Gastrocnemius medialis (tissue), 4 donors: ENCODE data around the gene AANAT. TPM values are rescaled to one million over a fixed set of nuclear protein-coding genes. Genes with fewer than 3 reads are reported as not detected.

Experiments used
- ATAC-seq, 2 donors: fragments of 150-250 bp; one replicate each; pipeline ENCODE4 v1.9.1; 2016
- DNase-seq, 2 donors: peaks; one replicate each; pipeline ENCODE4 v3.0.0-alpha.2; 2019
- H3K27ac ChIP-seq, 4 donors: fragments of 200-600 bp; sonication (generic); 1 replicate in 1 of 4; 2 replicates in 3 of 4; pipeline ENCODE4 v1.5.1; 2016 to 2018; ENCODE audit warnings: mild to moderate bottlenecking in 2 of 4, moderate library complexity in 1 of 4
- H3K27me3 ChIP-seq, 3 donors: fragments of 200-600 bp; sonication (generic) in 2 of 3; 1 replicate in 1 of 3; 2 replicates in 2 of 3; pipeline versions ENCODE4 v1.5.1 to v1.6.0; 2016 to 2019; ENCODE audit warnings: mild to moderate bottlenecking in 1 of 3, moderate library complexity in 1 of 3
- H3K36me3 ChIP-seq, 2 donors: fragments of 200-600 bp; sonication (generic) in 1 of 2; one replicate each; pipeline ENCODE4 v1.5.1; 2017 to 2018
- H3K4me1 ChIP-seq, 2 donors: fragments of 200-600 bp; sonication (generic) in 1 of 2; one replicate each; pipeline ENCODE4 v1.5.1; 2016 to 2017; ENCODE audit warnings: mild to moderate bottlenecking in 2 of 2
- H3K4me3 ChIP-seq, 4 donors: fragments of 200-600 bp; sonication (generic) in 3 of 4; 1 replicate in 1 of 4; 2 replicates in 3 of 4; pipeline ENCODE4 v1.5.1; 2016 to 2019; ENCODE audit warnings: mild to moderate bottlenecking in 2 of 4
- H3K9me3 ChIP-seq, 3 donors: fragments of 200-600 bp; sonication (generic) in 2 of 3; 1 replicate in 1 of 3; 2 replicates in 2 of 3; pipeline ENCODE4 v1.5.1; 2016 to 2019
- CTCF ChIP-seq, 5 experiments: fragments of 450-650 bp in 3 of 5; fragments of 200-600 bp in 2 of 5; sonication (generic) in 2 of 5; IDR thresholded peaks in 4 of 5; conservative IDR thresholded peaks in 1 of 5; 1 replicate in 4 of 5; 2 replicates in 1 of 5; pipeline ENCODE4 v1.5.1; 2016 to 2019; ENCODE audit warnings: antibody characterized with exemption in 5 of 5, mild to moderate bottlenecking in 3 of 5, moderate library complexity in 3 of 5
- POLR2A ChIP-seq, 2 donors: fragments of 450-650 bp; IDR thresholded peaks; one replicate each; pipeline ENCODE4 v1.6.1; 2017; ENCODE audit warnings: antibody characterized with exemption in 2 of 2, mild to moderate bottlenecking in 2 of 2, moderate library complexity in 2 of 2
- in situ Hi-C, 4 donors: fragments of 200-750 bp; cut with MboI; loops; one replicate each; pipeline versions ENCODE4 v1.15.0 to v1.8.0; 2017; ENCODE audit warnings: low sequenced_read_pairs in 4 of 4
- intact Hi-C: fragments of 100-400 bp; cut with DNase I; formaldehyde crosslinking; loops from one replicate; pipeline ENCODE4 v1.15.1; 2023; ENCODE audit warnings: low total_unique reads
- total RNA-seq, 4 donors: library from RNA; depleted of rRNA; stranded (reverse); fragments of >200 nt; gene quantifications; one replicate each; pipeline versions ENCODE4 v1.1.0 to v1.2.3, GENCODE V29; 2016

The AANAT gene
- total RNA-seq, 4 donors from 2014 or later, result not detected

- Histone ChIP-seq H3K27ac (peak overlapping the region; percentile 59 to 75 (median 72)), H3K27me3 (no peaks in the 10 kb centered on the region), H3K4me3 (peak overlapping the region in 1 of 4 donors; percentile 29), H3K9me3 (no peaks in the 10 kb centered on the region), H3K36me3 (peaks cover 0 to 6% of the 10 kb centered on the region in 2 donors), H3K4me1 (peaks cover 17 to 25% of the 10 kb centered on the region in 2 donors)
- DNase-seq, result no peak
- intact Hi-C loops (no loop called here), in situ Hi-C loops (no loop called here)
- TF ChIP-seq POLR2A (IDR thresholded peaks at IDR 0.05) (no peak), CTCF (IDR thresholded peaks at IDR 0.05 in 4 of 5, conservative IDR thresholded peaks at IDR 0.05 in 1 of 5) (no peak)
- no peak for ATAC-seq
Measured at GRCh38 chr17:76492123-76492988, 25.0 kb downstream of the AANAT start.

GRCh38 chr17:76492989-76493501 is 25.6 kb downstream of the AANAT start:
- H3K27me3 ChIP-seq, result no peaks in the 10 kb centered on the region
- H3K4me1 ChIP-seq, result peaks cover 24 to 32% of the 10 kb centered on the region in 2 donors
- in situ Hi-C loops, result no loop called here
- peak overlapping the region in 1 of 4 donors; percentile 29 for H3K4me3 ChIP-seq
- H3K27ac ChIP-seq, result peak overlapping the region; percentile 59 to 75 (median 72)
- no peaks in the 10 kb centered on the region for H3K9me3 ChIP-seq
- no peaks in the 10 kb centered on the region for H3K36me3 ChIP-seq
- intact Hi-C loops, result no loop called here
- ATAC-seq (peak; percentile 33 to 53), DNase-seq (peak; percentile 43 to 63)
- peak; percentile 18 to 26 for TF ChIP-seq POLR2A (IDR thresholded peaks at IDR 0.05)
- TF ChIP-seq CTCF (IDR thresholded peaks at IDR 0.05 in 4 of 5, conservative IDR thresholded peaks at IDR 0.05 in 1 of 5), result no peak

- no peaks in the 10 kb centered on the region for H3K27me3 ChIP-seq
- no peak for ATAC-seq
- peak overlapping the region; percentile 59 to 75 (median 72) for H3K27ac ChIP-seq
- H3K4me3 ChIP-seq, result peak overlapping the region in 1 of 4 donors; percentile 29
- no peak for DNase-seq
- in situ Hi-C loops, result no loop called here
- no peaks in the 10 kb centered on the region for H3K36me3 ChIP-seq
- H3K9me3 ChIP-seq, result no peaks in the 10 kb centered on the region
- H3K4me1 ChIP-seq, result peaks cover 30 to 38% of the 10 kb centered on the region in 2 donors
- TF ChIP-seq POLR2A (IDR thresholded peaks at IDR 0.05) (no peak), CTCF (IDR thresholded peaks at IDR 0.05 in 4 of 5, conservative IDR thresholded peaks at IDR 0.05 in 1 of 5) (no peak)
- intact Hi-C loops, result no loop called here
Measured at GRCh38 chr17:76493505-76494167, 26.2 kb downstream of the AANAT start.

- H3K4me1 ChIP-seq, result peaks cover 47 to 58% of the 10 kb centered on the region in 2 donors
- H3K27ac ChIP-seq, result no peak overlapping the region
- H3K36me3 ChIP-seq, result no peaks in the 10 kb centered on the region
- no peak for ATAC-seq
- TF ChIP-seq POLR2A (IDR thresholded peaks at IDR 0.05) (no peak), CTCF (IDR thresholded peaks at IDR 0.05 in 4 of 5, conservative IDR thresholded peaks at IDR 0.05 in 1 of 5) (no peak)
- in situ Hi-C loops, result no loop called here
- DNase-seq, result no peak
- intact Hi-C loops, result no loop called here
- no peak overlapping the region for H3K4me3 ChIP-seq
- no peaks in the 10 kb centered on the region for H3K9me3 ChIP-seq
- no peaks in the 10 kb centered on the region for H3K27me3 ChIP-seq
Measured at GRCh38 chr17:76495663-76496400, 28.4 kb downstream of the AANAT start.
